Neutrophil (primary cell): ENCODE results near the gene ARMC9.

Experiments
- H3K27ac ChIP-seq: fragments of 200-600 bp; sonication (generic); 2 replicates; pipeline ENCODE4 v1.5.1; 2016; ENCODE audit warnings: mild to moderate bottlenecking, moderate library complexity
- H3K27me3 ChIP-seq: fragments of 200-600 bp; sonication (generic); 2 replicates; pipeline ENCODE4 v1.6.0; 2016; ENCODE audit warnings: mild to moderate bottlenecking
- H3K36me3 ChIP-seq: fragments of 200-600 bp; sonication (generic); 2 replicates; pipeline ENCODE4 v1.5.1; 2017
- H3K4me1 ChIP-seq, 2 experiments: fragments of 200-600 bp in 1 of 2; sonication (generic) in 1 of 2; 1 replicate in 1 of 2; 2 replicates in 1 of 2; pipeline versions ENCODE4 v1.5.1 to v1.6.1; 2013 to 2016; ENCODE audit warnings: low read depth in 1 of 2, low read length in 1 of 2, mild to moderate bottlenecking in 1 of 2, moderate library complexity in 1 of 2; ENCODE audit not compliant: control insufficient read depth in 1 of 2, insufficient read depth in 1 of 2
- H3K4me3 ChIP-seq, 2 experiments: fragments of 200-600 bp in 1 of 2; sonication (generic) in 1 of 2; 1 replicate in 1 of 2; 2 replicates in 1 of 2; pipeline ENCODE4 v1.5.1; 2013 to 2016; ENCODE audit warnings: low read depth in 1 of 2, low read length in 1 of 2, mild to moderate bottlenecking in 1 of 2, moderate library complexity in 1 of 2
- H3K9me3 ChIP-seq: fragments of 200-600 bp; sonication (generic); 2 replicates; pipeline ENCODE4 v1.5.1; 2016
- TF ChIP-seq, protein P1 (sequence below): fragments of 200-600 bp; sonication (generic); IDR thresholded peaks from 2 replicates; pipeline ENCODE4 v1.5.1; 2016; ENCODE audit warnings: antibody characterized with exemption

Gene ARMC9

GRCh38 chr2:231276987-231277386 lies 78.6 kb downstream of the ARMC9 start:
- H3K27ac ChIP-seq: no peak overlapping the region
- no peak overlapping the region for H3K4me3 ChIP-seq
- H3K27me3 ChIP-seq: no peaks in the 10 kb centered on the region
- TF ChIP-seq, protein P1, sequence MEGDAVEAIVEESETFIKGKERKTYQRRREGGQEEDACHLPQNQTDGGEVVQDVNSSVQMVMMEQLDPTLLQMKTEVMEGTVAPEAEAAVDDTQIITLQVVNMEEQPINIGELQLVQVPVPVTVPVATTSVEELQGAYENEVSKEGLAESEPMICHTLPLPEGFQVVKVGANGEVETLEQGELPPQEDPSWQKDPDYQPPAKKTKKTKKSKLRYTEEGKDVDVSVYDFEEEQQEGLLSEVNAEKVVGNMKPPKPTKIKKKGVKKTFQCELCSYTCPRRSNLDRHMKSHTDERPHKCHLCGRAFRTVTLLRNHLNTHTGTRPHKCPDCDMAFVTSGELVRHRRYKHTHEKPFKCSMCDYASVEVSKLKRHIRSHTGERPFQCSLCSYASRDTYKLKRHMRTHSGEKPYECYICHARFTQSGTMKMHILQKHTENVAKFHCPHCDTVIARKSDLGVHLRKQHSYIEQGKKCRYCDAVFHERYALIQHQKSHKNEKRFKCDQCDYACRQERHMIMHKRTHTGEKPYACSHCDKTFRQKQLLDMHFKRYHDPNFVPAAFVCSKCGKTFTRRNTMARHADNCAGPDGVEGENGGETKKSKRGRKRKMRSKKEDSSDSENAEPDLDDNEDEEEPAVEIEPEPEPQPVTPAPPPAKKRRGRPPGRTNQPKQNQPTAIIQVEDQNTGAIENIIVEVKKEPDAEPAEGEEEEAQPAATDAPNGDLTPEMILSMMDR: no peak
- H3K4me1 ChIP-seq: peaks cover 15 to 38% of the 10 kb centered on the region in 2 experiments
- H3K9me3 ChIP-seq: no peaks in the 10 kb centered on the region
- no peaks in the 10 kb centered on the region for H3K36me3 ChIP-seq

DNA sequence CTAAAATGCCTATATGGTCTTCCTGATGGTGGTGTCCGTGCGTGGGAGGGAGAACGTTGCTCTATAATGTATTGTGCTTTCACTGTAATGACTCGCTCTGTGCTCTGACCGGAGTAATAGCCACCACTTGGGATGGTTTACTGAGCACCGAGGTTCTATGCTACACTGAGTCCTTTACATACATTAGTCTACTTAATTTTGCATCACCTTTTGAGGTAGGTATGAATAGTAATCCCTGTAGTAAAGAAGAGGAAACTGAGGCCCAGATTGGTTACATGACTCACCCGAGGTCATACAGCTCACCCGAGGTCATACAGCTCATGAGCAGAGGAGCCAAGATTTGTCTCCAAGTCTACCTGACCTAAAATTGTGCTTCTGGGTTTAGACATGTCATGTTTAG lies 79.5 kb downstream of the ARMC9 start:
- no peak overlapping the region for H3K27ac ChIP-seq
- H3K9me3 ChIP-seq: no peaks in the 10 kb centered on the region
- H3K4me3 ChIP-seq: no peak overlapping the region
- H3K4me1 ChIP-seq: peaks cover 15 to 38% of the 10 kb centered on the region in 2 experiments
- H3K36me3 ChIP-seq: no peaks in the 10 kb centered on the region
- TF ChIP-seq, protein P1: no peak
- H3K27me3 ChIP-seq: no peaks in the 10 kb centered on the region

DNA sequence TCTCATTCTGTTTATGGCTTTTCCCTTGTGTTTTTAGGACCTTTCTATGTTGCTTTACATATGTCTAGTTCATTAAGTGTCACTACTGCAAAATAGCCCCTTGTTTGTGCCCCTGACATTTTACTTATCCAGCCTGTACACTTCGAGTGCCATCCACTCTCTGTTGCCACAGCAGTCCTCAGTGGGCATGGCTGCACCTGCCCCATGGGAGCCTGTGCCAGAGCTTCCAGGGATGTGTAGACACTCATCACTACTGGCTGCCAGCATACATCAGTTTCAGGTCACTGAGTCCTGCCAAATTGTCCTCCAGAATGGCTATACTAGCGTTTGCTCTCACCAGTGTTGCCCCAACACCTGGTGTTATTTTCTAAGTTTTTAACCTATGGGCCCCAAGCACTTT lies 80.4 kb downstream of the ARMC9 start:
- Histone ChIP-seq H3K27ac (no peak overlapping the region), H3K27me3 (no peaks in the 10 kb centered on the region), H3K4me1 (peaks cover 15 to 38% of the 10 kb centered on the region in 2 experiments), H3K36me3 (no peaks in the 10 kb centered on the region), H3K9me3 (no peaks in the 10 kb centered on the region), H3K4me3 (no peak overlapping the region)
- TF ChIP-seq, protein P1: no peak

GRCh38 chr2:231280846-231281245 lies 82.4 kb downstream of the ARMC9 start:
- no peak overlapping the region for H3K4me3 ChIP-seq
- H3K27ac ChIP-seq: no peak overlapping the region
- H3K27me3 ChIP-seq: no peaks in the 10 kb centered on the region
- TF ChIP-seq, protein P1: no peak
- no peaks in the 10 kb centered on the region for H3K9me3 ChIP-seq
- peaks cover 5 to 18% of the 10 kb centered on the region in 2 experiments for H3K4me1 ChIP-seq
- H3K36me3 ChIP-seq: no peaks in the 10 kb centered on the region

GRCh38 chr2:231284296-231284695 lies 85.9 kb downstream of the ARMC9 start:
- TF ChIP-seq, protein P1: no peak
- no peaks in the 10 kb centered on the region for H3K27me3 ChIP-seq

DNA sequence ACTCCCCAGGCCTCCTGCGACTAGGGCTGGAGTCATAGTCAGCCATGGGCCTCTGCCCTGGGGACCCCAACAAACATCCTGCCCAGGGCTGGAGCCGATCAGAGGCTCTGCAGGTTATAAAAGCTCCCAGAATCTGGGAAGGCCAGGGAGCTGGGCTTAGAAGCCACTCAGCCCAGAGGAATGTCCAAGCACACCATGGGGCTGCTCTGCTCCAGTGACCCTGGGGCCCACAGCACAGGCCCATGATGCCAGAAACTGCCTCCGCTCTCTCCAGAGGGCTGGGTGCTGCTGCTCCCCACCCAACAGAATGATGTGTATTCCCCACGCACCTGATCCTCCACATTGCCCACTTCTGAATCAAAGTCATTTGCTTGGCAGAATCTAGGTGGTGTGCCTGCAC lies 88.5 kb downstream of the ARMC9 start:
- Histone ChIP-seq H3K4me1 (no peaks in the 10 kb centered on the region), H3K36me3 (no peaks in the 10 kb centered on the region), H3K27ac (no peak overlapping the region), H3K27me3 (no peaks in the 10 kb centered on the region), H3K4me3 (no peak overlapping the region), H3K9me3 (no peaks in the 10 kb centered on the region)
- TF ChIP-seq, protein P1: no peak

More at GRCh38 chr2:231284296-231284695, 85.9 kb downstream of the ARMC9 start:
- no peak overlapping the region for H3K4me3 ChIP-seq
- no peak overlapping the region for H3K27ac ChIP-seq
- H3K4me1 ChIP-seq: peaks cover 5% of the 10 kb centered on the region in 2 experiments
- H3K9me3 ChIP-seq: no peaks in the 10 kb centered on the region
- H3K36me3 ChIP-seq: no peaks in the 10 kb centered on the region
